SH-SY5Y (cell line): ENCODE data around the gene COL4A3.

Source experiments
- GATA2 ChIP-seq: IDR thresholded peaks from 2 replicates; pipeline ENCODE4 v1.6.1; 2011; ENCODE audit warnings: mild to moderate bottlenecking, low read depth, low read length
- GATA3 ChIP-seq: IDR thresholded peaks from 2 replicates; pipeline ENCODE4 v1.6.1; 2011; ENCODE audit warnings: low read depth, mild to moderate bottlenecking, low read length, moderate library complexity

The COL4A3 gene

GRCh38 chr2:227260041-227260440 lies 95.6 kb downstream of the COL4A3 start:
- TF ChIP-seq GATA3 = no peak
- no peak for TF ChIP-seq GATA2

- TF ChIP-seq GATA2 (no peak), GATA3 (no peak)
Observed at GRCh38 chr2:227267410-227268115, 103.1 kb downstream of the COL4A3 start.

GRCh38 chr2:227280895-227281294 lies 116.5 kb downstream of the COL4A3 start:
- TF ChIP-seq GATA3 = no peak
- no peak for TF ChIP-seq GATA2

GRCh38 chr2:227285741-227286236 lies 121.4 kb downstream of the COL4A3 start:
- TF ChIP-seq GATA2 (no peak), GATA3 (no peak)

GRCh38 chr2:227287771-227288170 lies 123.3 kb downstream of the COL4A3 start:
- TF ChIP-seq GATA2 = no peak
- TF ChIP-seq GATA3 = no peak

- TF ChIP-seq GATA2 (no peak), GATA3 (no peak)
Observed at GRCh38 chr2:227292314-227292713, 127.9 kb downstream of the COL4A3 start.

- TF ChIP-seq GATA2 (no peak), GATA3 (no peak)
Observed at GRCh38 chr2:227293531-227293930, 129.1 kb downstream of the COL4A3 start.

GRCh38 chr2:227295806-227296205 lies 131.4 kb downstream of the COL4A3 start:
- TF ChIP-seq GATA3 (no peak), GATA2 (no peak)

GRCh38 chr2:227296671-227297405 lies 132.4 kb downstream of the COL4A3 start:
- TF ChIP-seq GATA3 = no peak
- no peak for TF ChIP-seq GATA2

GRCh38 chr2:227301523-227301922 lies 137.1 kb downstream of the COL4A3 start:
- TF ChIP-seq GATA3 = no peak
- no peak for TF ChIP-seq GATA2

GRCh38 chr2:227308784-227309183 lies 144.4 kb downstream of the COL4A3 start:
- TF ChIP-seq GATA2 = no peak
- no peak for TF ChIP-seq GATA3

- TF ChIP-seq GATA2 (no peak), GATA3 (no peak)
Observed at GRCh38 chr2:227310756-227311110, 146.3 kb downstream of the COL4A3 start.

GRCh38 chr2:227311861-227312506 lies 147.6 kb downstream of the COL4A3 start:
- TF ChIP-seq GATA2 = no peak
- TF ChIP-seq GATA3 = no peak

GRCh38 chr2:227312579-227312978 lies 148.2 kb downstream of the COL4A3 start:
- TF ChIP-seq GATA2 = no peak
- TF ChIP-seq GATA3 = no peak

GRCh38 chr2:227313310-227313709 lies 148.9 kb downstream of the COL4A3 start:
- no peak for TF ChIP-seq GATA3
- TF ChIP-seq GATA2 = no peak

- TF ChIP-seq GATA2 (no peak), GATA3 (no peak)
Observed at GRCh38 chr2:227317834-227318233, 153.4 kb downstream of the COL4A3 start.
